ENCODE data around the gene SEMA4F. TPM values are rescaled to one million over a fixed set of nuclear protein-coding genes. Genes with fewer than 3 reads are reported as not detected.

Gene SEMA4F
- polyA plus RNA-seq, 2 of the 4 experiments (the other 2 are of a cell fraction), result 8.5 to 9.3 TPM

DNA sequence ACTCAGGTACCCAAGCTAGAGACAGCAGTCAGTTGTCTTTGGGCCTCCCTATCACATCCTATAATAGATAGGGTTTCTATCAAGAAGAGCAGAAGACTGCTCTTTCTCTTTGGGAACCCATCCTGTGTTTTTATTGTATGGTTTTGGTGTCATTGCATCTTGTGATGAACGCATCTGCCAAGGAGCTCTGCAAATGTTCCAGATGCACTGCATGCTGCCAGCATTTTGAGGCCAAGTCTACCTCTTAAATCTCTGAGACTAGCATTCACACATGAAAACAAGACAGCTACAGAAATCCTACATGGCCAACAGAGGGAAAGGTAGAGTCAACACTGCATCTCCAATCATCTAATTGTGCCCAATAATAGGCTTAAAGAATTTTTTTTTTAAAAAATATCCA is 14.0 kb downstream of the SEMA4F start:
- no peak for TF ChIP-seq NPAS2 (CRISPR knock-in tag; IDR thresholded peaks at IDR 0.05; ENCODE audit: borderline replicate concordance)
- ATAC-seq (no peak), FAIRE-seq (no peak), DNase-seq (ENCODE audit: low read depth in 1 of 2, low spot score in 1 of 2) (no peak)
- no peak overlapping the region for H3K27ac ChIP-seq
- no peak overlapping the region for H3K4me3 ChIP-seq
- no peaks in the 10 kb centered on the region for H3K9me3 ChIP-seq
- H3K4me2 ChIP-seq, result no peak overlapping the region
- no peaks in the 10 kb centered on the region for H3K4me1 ChIP-seq
- CTCF ChIA-PET, result interaction anchor here (1.2 to 2.0 kb wide), 2 partner anchors 9 to 208 kb away, joined by 3 to 7 read pairs; no protein-coding TSS in a partner anchor
- WGBS (ENCODE audit: missing lambda C conversion rate), result 92% methylated on average over 1 of the region's 1 CpG
- POLR2A ChIA-PET, result no interaction called here

DNA sequence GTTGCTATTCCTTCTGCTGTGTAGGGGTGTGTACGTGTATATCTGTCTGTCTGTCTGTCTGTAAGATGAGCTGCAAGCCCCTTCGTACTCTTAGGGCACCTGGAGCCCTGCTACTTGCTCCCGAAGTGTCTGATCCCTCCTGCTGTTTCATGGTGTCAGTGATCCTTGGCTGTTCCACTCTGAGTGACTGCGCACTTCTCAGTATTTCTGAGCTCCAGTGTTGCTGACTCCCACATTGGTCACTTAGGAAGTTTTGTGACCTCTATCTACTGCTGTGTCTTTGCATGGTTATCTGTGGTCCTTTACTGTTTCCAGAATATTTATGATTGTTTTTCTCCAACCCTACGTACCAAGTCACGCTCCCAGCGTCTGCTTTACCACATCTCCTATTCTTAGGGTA is 16.2 kb downstream of the SEMA4F start:
- Histone ChIP-seq H3K4me1 (no peaks in the 10 kb centered on the region), H3K4me2 (no peak overlapping the region), H3K4me3 (no peak overlapping the region), H3K27ac (no peak overlapping the region), H3K9me3 (no peaks in the 10 kb centered on the region)
- TF ChIP-seq, protein P1, sequence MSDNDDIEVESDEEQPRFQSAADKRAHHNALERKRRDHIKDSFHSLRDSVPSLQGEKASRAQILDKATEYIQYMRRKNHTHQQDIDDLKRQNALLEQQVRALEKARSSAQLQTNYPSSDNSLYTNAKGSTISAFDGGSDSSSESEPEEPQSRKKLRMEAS (IDR thresholded peaks at IDR 0.05), result no peak
- TF ChIP-seq, protein P2, sequence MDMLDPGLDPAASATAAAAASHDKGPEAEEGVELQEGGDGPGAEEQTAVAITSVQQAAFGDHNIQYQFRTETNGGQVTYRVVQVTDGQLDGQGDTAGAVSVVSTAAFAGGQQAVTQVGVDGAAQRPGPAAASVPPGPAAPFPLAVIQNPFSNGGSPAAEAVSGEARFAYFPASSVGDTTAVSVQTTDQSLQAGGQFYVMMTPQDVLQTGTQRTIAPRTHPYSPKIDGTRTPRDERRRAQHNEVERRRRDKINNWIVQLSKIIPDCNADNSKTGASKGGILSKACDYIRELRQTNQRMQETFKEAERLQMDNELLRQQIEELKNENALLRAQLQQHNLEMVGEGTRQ (IDR thresholded peaks at IDR 0.05), result no peak
- TF ChIP-seq POLR2AphosphoS2 (conservative IDR thresholded peaks at IDR 0.05; ENCODE audit: low read length) (no peak), CEBPB (IDR thresholded peaks at IDR 0.05) (no peak), HOXA7 (CRISPR knock-in tag; IDR thresholded peaks at IDR 0.05) (no peak), KDM5A (IDR thresholded peaks at IDR 0.05) (no peak)
- WGBS (ENCODE audit: missing lambda C conversion rate), result 78% methylated on average over 7 of the region's 7 CpGs
- ATAC-seq (no peak), DNase-seq (ENCODE audit: low read depth in 1 of 2, low spot score in 1 of 2) (no peak), FAIRE-seq (no peak)
- ChIA-PET CTCF (no interaction called here), POLR2A (no interaction called here)

DNA sequence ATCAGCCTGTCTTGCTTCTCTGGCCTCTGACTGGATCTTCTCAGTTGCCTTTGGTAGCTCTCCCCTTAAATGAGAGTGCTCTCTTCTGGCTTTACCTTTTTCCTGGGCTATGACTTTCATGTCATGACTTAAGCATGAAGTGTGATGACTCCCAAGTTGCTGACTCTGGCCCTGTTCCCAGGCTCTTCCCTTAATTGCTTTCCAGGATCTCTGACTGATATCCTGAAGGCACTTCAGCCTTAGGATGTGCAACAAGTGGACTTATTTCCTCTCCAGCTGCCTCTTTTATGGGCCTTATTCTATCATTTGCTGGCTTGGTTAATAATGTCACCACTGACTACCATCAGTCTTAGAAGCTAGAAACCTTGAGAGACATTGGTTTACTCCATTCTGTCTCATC is 17.4 kb downstream of the SEMA4F start:
- no peaks in the 10 kb centered on the region for H3K9me3 ChIP-seq
- ATAC-seq (no peak), FAIRE-seq (no peak), DNase-seq (ENCODE audit: low read depth in 1 of 2, low spot score in 1 of 2) (no peak)
- ChIA-PET CTCF (interaction anchor here (1.0 to 2.5 kb wide), 2 partner anchors 12 to 25 kb away, joined by 3 to 6 read pairs; no protein-coding TSS in a partner anchor), POLR2A (no interaction called here)
- H3K4me3 ChIP-seq, result no peak overlapping the region
- no peak overlapping the region for H3K4me2 ChIP-seq
- TF ChIP-seq RAD21 (conservative IDR thresholded peaks at IDR 0.05 in 1 of 2, IDR thresholded peaks at IDR 0.05 in 1 of 2) (no peak), MAFK (IDR thresholded peaks at IDR 0.05; ENCODE audit: partially characterized antibody) (no peak), HDAC2 (IDR thresholded peaks at IDR 0.05) (no peak), CBX2 (IDR thresholded peaks at IDR 0.05; ENCODE audit: borderline replicate concordance, low read depth) (no peak), BHLHE40 (IDR thresholded peaks at IDR 0.05; ENCODE audit: low read depth, low read length) (no peak), RNF2 (IDR thresholded peaks at IDR 0.05; ENCODE audit: borderline replicate concordance, low read depth) (no peak), POLR2AphosphoS2 (conservative IDR thresholded peaks at IDR 0.05; ENCODE audit: low read length) (no peak), KDM5A (IDR thresholded peaks at IDR 0.05) (no peak), GATA3 (IDR thresholded peaks at IDR 0.05; ENCODE audit: borderline replicate concordance) (no peak), PHF8 (IDR thresholded peaks at IDR 0.05; ENCODE audit: borderline replicate concordance, low read depth) (no peak), HOXA7 (CRISPR knock-in tag; IDR thresholded peaks at IDR 0.05) (no peak), RCOR1 (IDR thresholded peaks at IDR 0.05; ENCODE audit: low read depth, low read length) (no peak), ZSCAN20 (CRISPR knock-in tag; IDR thresholded peaks at IDR 0.05) (no peak), EHF (CRISPR knock-in tag; IDR thresholded peaks at IDR 0.05) (no peak)
- TF ChIP-seq, protein P3, sequence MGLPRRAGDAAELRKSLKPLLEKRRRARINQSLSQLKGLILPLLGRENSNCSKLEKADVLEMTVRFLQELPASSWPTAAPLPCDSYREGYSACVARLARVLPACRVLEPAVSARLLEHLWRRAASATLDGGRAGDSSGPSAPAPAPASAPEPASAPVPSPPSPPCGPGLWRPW (IDR thresholded peaks at IDR 0.05), result no peak
- TF ChIP-seq, protein P4, sequence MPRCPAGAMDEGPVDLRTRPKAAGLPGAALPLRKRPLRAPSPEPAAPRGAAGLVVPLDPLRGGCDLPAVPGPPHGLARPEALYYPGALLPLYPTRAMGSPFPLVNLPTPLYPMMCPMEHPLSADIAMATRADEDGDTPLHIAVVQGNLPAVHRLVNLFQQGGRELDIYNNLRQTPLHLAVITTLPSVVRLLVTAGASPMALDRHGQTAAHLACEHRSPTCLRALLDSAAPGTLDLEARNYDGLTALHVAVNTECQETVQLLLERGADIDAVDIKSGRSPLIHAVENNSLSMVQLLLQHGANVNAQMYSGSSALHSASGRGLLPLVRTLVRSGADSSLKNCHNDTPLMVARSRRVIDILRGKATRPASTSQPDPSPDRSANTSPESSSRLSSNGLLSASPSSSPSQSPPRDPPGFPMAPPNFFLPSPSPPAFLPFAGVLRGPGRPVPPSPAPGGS (IDR thresholded peaks at IDR 0.05), result no peak
- TF ChIP-seq, protein P5, sequence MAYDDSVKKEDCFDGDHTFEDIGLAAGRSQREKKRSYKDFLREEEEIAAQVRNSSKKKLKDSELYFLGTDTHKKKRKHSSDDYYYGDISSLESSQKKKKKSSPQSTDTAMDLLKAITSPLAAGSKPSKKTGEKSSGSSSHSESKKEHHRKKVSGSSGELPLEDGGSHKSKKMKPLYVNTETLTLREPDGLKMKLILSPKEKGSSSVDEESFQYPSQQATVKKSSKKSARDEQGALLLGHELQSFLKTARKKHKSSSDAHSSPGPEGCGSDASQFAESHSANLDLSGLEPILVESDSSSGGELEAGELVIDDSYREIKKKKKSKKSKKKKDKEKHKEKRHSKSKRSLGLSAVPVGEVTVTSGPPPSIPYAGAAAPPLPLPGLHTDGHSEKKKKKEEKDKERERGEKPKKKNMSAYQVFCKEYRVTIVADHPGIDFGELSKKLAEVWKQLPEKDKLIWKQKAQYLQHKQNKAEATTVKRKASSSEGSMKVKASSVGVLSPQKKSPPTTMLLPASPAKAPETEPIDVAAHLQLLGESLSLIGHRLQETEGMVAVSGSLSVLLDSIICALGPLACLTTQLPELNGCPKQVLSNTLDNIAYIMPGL (CRISPR knock-in tag; IDR thresholded peaks at IDR 0.05; ENCODE audit: borderline replicate concordance), result no peak
- TF ChIP-seq, protein P6, sequence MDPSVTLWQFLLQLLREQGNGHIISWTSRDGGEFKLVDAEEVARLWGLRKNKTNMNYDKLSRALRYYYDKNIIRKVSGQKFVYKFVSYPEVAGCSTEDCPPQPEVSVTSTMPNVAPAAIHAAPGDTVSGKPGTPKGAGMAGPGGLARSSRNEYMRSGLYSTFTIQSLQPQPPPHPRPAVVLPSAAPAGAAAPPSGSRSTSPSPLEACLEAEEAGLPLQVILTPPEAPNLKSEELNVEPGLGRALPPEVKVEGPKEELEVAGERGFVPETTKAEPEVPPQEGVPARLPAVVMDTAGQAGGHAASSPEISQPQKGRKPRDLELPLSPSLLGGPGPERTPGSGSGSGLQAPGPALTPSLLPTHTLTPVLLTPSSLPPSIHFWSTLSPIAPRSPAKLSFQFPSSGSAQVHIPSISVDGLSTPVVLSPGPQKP (IDR thresholded peaks at IDR 0.05; ENCODE audit: low read depth, low read length), result no peak
- TF ChIP-seq, protein P7, sequence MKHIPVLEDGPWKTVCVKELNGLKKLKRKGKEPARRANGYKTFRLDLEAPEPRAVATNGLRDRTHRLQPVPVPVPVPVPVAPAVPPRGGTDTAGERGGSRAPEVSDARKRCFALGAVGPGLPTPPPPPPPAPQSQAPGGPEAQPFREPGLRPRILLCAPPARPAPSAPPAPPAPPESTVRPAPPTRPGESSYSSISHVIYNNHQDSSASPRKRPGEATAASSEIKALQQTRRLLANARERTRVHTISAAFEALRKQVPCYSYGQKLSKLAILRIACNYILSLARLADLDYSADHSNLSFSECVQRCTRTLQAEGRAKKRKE (CRISPR knock-in tag; IDR thresholded peaks at IDR 0.05; ENCODE audit: low read depth), result no peak
- no peaks in the 10 kb centered on the region for H3K4me1 ChIP-seq
- no peak overlapping the region for H3K27ac ChIP-seq
